Measurements from ENCODE around the gene CX3CL1.

The CX3CL1 gene

GRCh38 chr16:57356547-57356946, 15.7 kb upstream of the CX3CL1 start:
- no peak overlapping the region for H3K4me3 ChIP-seq (ENCODE audit: low read length)
- DNase-seq (ENCODE audit: low read depth, low spot score): no peak
- H3K27me3 ChIP-seq (ENCODE audit: control insufficient read depth, insufficient read depth, low read length): no peaks in the 10 kb centered on the region
- H3K27ac ChIP-seq (ENCODE audit: low read length): no peak overlapping the region
- no CpG with 5 or more reads among the region's 4 CpGs for WGBS (ENCODE audit: insufficient coverage, insufficient read length)
- H3K36me3 ChIP-seq (ENCODE audit: control insufficient read depth, insufficient read depth, low read length): no peaks in the 10 kb centered on the region
- H3K4me1 ChIP-seq (ENCODE audit: control insufficient read depth, insufficient read depth, low read length): no peaks in the 10 kb centered on the region; the same call in 1 of the 2 replicates
- H3K9me3 ChIP-seq (ENCODE audit: control insufficient read depth, insufficient read depth, low read length): no peaks in the 10 kb centered on the region

GRCh38 chr16:57357330-57358085, 14.8 kb upstream of the CX3CL1 start:
- no peaks in the 10 kb centered on the region for H3K36me3 ChIP-seq (ENCODE audit: control insufficient read depth, insufficient read depth, low read length)
- H3K27ac ChIP-seq (ENCODE audit: low read length): no peak overlapping the region
- no peaks in the 10 kb centered on the region; the same call in 1 of the 2 replicates for H3K4me1 ChIP-seq (ENCODE audit: control insufficient read depth, insufficient read depth, low read length)
- no CpG with 5 or more reads among the region's 9 CpGs for WGBS (ENCODE audit: insufficient coverage, insufficient read length)
- DNase-seq (ENCODE audit: low read depth, low spot score): no peak
- H3K27me3 ChIP-seq (ENCODE audit: control insufficient read depth, insufficient read depth, low read length): no peaks in the 10 kb centered on the region
- no peaks in the 10 kb centered on the region for H3K9me3 ChIP-seq (ENCODE audit: control insufficient read depth, insufficient read depth, low read length)
- H3K4me3 ChIP-seq (ENCODE audit: low read length): no peak overlapping the region

GRCh38 chr16:57358086-57358420, 14.2 kb upstream of the CX3CL1 start:
- Histone ChIP-seq H3K4me1 (ENCODE audit: control insufficient read depth, insufficient read depth, low read length) (no peaks in the 10 kb centered on the region; the same call in 1 of the 2 replicates), H3K36me3 (ENCODE audit: control insufficient read depth, insufficient read depth, low read length) (no peaks in the 10 kb centered on the region), H3K27ac (ENCODE audit: low read length) (no peak overlapping the region), H3K4me3 (ENCODE audit: low read length) (no peak overlapping the region), H3K9me3 (ENCODE audit: control insufficient read depth, insufficient read depth, low read length) (no peaks in the 10 kb centered on the region), H3K27me3 (ENCODE audit: control insufficient read depth, insufficient read depth, low read length) (no peaks in the 10 kb centered on the region)
- no peak for DNase-seq (ENCODE audit: low read depth, low spot score)
- WGBS (ENCODE audit: insufficient coverage, insufficient read length): no CpG with 5 or more reads among the region's 7 CpGs

- Histone ChIP-seq H3K4me3 (ENCODE audit: low read length) (no peak within 1 kb of the TSS), H3K27ac (ENCODE audit: low read length) (no peak within 1 kb of the TSS), H3K36me3 (ENCODE audit: control insufficient read depth, insufficient read depth, low read length) (no peaks in the 10 kb centered on the region), H3K4me1 (ENCODE audit: control insufficient read depth, insufficient read depth, low read length) (no peaks in the 10 kb centered on the region; the same call in 1 of the 2 replicates), H3K9me3 (ENCODE audit: control insufficient read depth, insufficient read depth, low read length) (no peaks in the 10 kb centered on the region), H3K27me3 (ENCODE audit: control insufficient read depth, insufficient read depth, low read length) (no peaks in the 10 kb centered on the region)
- WGBS (ENCODE audit: insufficient coverage, insufficient read length): no CpG with 5 or more reads among the region's 9 CpGs
- DNase-seq (ENCODE audit: low read depth, low spot score): no peak
Measured at GRCh38 chr16:57358527-57359095, 13.7 kb upstream of the CX3CL1 start, which contains the start of gene CCL22. Gene CCL22, plus strand, starts transcription at chr16:57358783. Its CDS starts 34 bp downstream, at chr16:57358817.

- no peaks in the 10 kb centered on the region for H3K27me3 ChIP-seq (ENCODE audit: control insufficient read depth, insufficient read depth, low read length)
- H3K4me3 ChIP-seq (ENCODE audit: low read length): no peak overlapping the region
- H3K4me1 ChIP-seq (ENCODE audit: control insufficient read depth, insufficient read depth, low read length): no peaks in the 10 kb centered on the region; the same call in 1 of the 2 replicates
- H3K9me3 ChIP-seq (ENCODE audit: control insufficient read depth, insufficient read depth, low read length): no peaks in the 10 kb centered on the region
- DNase-seq (ENCODE audit: low read depth, low spot score): no peak
- no CpG with 5 or more reads among the region's 16 CpGs for WGBS (ENCODE audit: insufficient coverage, insufficient read length)
- H3K36me3 ChIP-seq (ENCODE audit: control insufficient read depth, insufficient read depth, low read length): no peaks in the 10 kb centered on the region
- no peak overlapping the region for H3K27ac ChIP-seq (ENCODE audit: low read length)
Measured at GRCh38 chr16:57360321-57360935, 11.9 kb upstream of the CX3CL1 start.

- Histone ChIP-seq H3K9me3 (ENCODE audit: control insufficient read depth, insufficient read depth, low read length) (no peaks in the 10 kb centered on the region), H3K27me3 (ENCODE audit: control insufficient read depth, insufficient read depth, low read length) (no peaks in the 10 kb centered on the region), H3K36me3 (ENCODE audit: control insufficient read depth, insufficient read depth, low read length) (no peaks in the 10 kb centered on the region), H3K4me1 (ENCODE audit: control insufficient read depth, insufficient read depth, low read length) (no peaks in the 10 kb centered on the region; the same call in 1 of the 2 replicates), H3K27ac (ENCODE audit: low read length) (no peak overlapping the region), H3K4me3 (ENCODE audit: low read length) (no peak overlapping the region)
- DNase-seq (ENCODE audit: low read depth, low spot score): no peak
- no CpG with 5 or more reads among the region's 4 CpGs for WGBS (ENCODE audit: insufficient coverage, insufficient read length)
Measured at GRCh38 chr16:57361404-57361803, 10.9 kb upstream of the CX3CL1 start.

GRCh38 chr16:57364143-57364542, 8.1 kb upstream of the CX3CL1 start:
- no peaks in the 10 kb centered on the region for H3K4me1 ChIP-seq (ENCODE audit: control insufficient read depth, insufficient read depth, low read length)
- WGBS (ENCODE audit: insufficient coverage, insufficient read length): no CpG with 5 or more reads among the region's 3 CpGs

GRCh38 chr16:57366544-57367040, 5.7 kb upstream of the CX3CL1 start:
- Histone ChIP-seq H3K27ac (ENCODE audit: low read length) (no peak overlapping the region), H3K9me3 (ENCODE audit: control insufficient read depth, insufficient read depth, low read length) (no peaks in the 10 kb centered on the region), H3K4me1 (ENCODE audit: control insufficient read depth, insufficient read depth, low read length) (no peaks in the 10 kb centered on the region), H3K36me3 (ENCODE audit: control insufficient read depth, insufficient read depth, low read length) (no peaks in the 10 kb centered on the region), H3K4me3 (ENCODE audit: low read length) (no peak overlapping the region), H3K27me3 (ENCODE audit: control insufficient read depth, insufficient read depth, low read length) (no peaks in the 10 kb centered on the region)
- no CpG with 5 or more reads among the region's 6 CpGs for WGBS (ENCODE audit: insufficient coverage, insufficient read length)
- no peak for DNase-seq (ENCODE audit: low read depth, low spot score)

More at GRCh38 chr16:57364143-57364542, 8.1 kb upstream of the CX3CL1 start:
- H3K36me3 ChIP-seq (ENCODE audit: control insufficient read depth, insufficient read depth, low read length): no peaks in the 10 kb centered on the region
- no peaks in the 10 kb centered on the region for H3K27me3 ChIP-seq (ENCODE audit: control insufficient read depth, insufficient read depth, low read length)
- H3K4me3 ChIP-seq (ENCODE audit: low read length): no peak overlapping the region
- no peaks in the 10 kb centered on the region for H3K9me3 ChIP-seq (ENCODE audit: control insufficient read depth, insufficient read depth, low read length)
- no peak overlapping the region for H3K27ac ChIP-seq (ENCODE audit: low read length)
- no peak for DNase-seq (ENCODE audit: low read depth, low spot score)

GRCh38 chr16:57367116-57367752, 5.1 kb upstream of the CX3CL1 start:
- Histone ChIP-seq H3K36me3 (ENCODE audit: control insufficient read depth, insufficient read depth, low read length) (no peaks in the 10 kb centered on the region), H3K4me1 (ENCODE audit: control insufficient read depth, insufficient read depth, low read length) (peaks cover 2% of the 10 kb centered on the region; the same call in 1 of the 2 replicates)

More at GRCh38 chr16:57367116-57367752, 5.1 kb upstream of the CX3CL1 start:
- no peak for DNase-seq (ENCODE audit: low read depth, low spot score)
- no peaks in the 10 kb centered on the region for H3K9me3 ChIP-seq (ENCODE audit: control insufficient read depth, insufficient read depth, low read length)
- no peak overlapping the region for H3K4me3 ChIP-seq (ENCODE audit: low read length)
- no peak overlapping the region for H3K27ac ChIP-seq (ENCODE audit: low read length)
- WGBS (ENCODE audit: insufficient coverage, insufficient read length): no CpG with 5 or more reads among the region's 7 CpGs
- no peaks in the 10 kb centered on the region for H3K27me3 ChIP-seq (ENCODE audit: control insufficient read depth, insufficient read depth, low read length)

Measured in iPS DF 6.9 (cell line).